ENCODE measurements around the gene RAD51B. TPM values are rescaled to one million over a fixed set of nuclear protein-coding genes. Genes with fewer than 3 reads are reported as not detected.

The RAD51B gene
- total and polyA plus RNA-seq, 9 of the 15 experiments (the other 6 are each of a cell fraction or from before 2014, with no cell fraction given): 8.5 to 17.3 (median 11.3) TPM

DNA sequence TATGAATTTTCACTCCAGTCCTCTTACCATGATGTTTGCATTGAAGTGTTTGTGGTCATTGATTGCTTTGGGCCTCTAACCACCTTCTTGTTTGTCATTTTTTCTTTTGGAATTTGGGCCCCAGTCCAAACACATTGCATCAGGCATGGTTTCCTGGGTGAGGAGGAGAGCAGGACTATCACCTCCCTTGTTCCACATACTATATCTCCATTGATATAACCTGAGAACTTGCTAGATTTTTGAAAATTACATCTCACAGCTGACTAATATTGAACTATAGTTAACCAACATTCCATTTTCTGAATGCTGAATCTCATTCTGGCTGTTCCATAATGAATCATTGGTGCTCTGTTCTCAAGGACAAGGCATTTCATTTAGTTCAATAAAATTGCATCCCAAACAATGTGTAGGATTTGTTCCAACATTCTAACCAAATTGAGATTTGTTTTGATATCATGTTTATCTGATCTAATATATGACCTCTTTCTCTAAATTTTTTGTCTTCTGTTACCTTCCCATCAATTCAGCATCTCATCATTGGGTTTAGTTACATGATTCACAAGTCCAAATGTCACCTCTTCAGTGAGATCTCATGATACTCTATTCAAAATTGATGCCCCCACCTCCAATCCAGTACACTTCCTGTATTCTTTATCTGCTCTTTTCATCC, 644.3 kb downstream of the RAD51B start (continued):
- TF ChIP-seq, protein P1, sequence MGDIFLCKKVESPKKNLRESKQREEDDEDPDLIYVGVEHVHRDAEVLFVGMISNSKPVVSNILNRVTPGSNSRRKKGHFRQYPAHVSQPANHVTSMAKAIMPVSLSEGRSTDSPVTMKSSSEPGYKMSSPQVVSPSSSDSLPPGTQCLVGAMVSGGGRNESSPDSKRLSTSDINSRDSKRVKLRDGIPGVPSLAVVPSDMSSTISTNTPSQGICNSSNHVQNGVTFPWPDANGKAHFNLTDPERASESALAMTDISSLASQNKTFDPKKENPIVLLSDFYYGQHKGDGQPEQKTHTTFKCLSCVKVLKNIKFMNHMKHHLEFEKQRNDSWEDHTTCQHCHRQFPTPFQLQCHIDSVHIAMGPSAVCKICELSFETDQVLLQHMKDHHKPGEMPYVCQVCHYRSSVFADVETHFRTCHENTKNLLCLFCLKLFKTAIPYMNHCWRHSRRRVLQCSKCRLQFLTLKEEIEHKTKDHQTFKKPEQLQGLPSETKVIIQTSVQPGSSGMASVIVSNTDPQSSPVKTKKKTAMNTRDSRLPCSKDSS (IDR thresholded peaks at IDR 0.05; ENCODE audit: low read depth, partially characterized antibody): no peak
- TF ChIP-seq, protein P2, sequence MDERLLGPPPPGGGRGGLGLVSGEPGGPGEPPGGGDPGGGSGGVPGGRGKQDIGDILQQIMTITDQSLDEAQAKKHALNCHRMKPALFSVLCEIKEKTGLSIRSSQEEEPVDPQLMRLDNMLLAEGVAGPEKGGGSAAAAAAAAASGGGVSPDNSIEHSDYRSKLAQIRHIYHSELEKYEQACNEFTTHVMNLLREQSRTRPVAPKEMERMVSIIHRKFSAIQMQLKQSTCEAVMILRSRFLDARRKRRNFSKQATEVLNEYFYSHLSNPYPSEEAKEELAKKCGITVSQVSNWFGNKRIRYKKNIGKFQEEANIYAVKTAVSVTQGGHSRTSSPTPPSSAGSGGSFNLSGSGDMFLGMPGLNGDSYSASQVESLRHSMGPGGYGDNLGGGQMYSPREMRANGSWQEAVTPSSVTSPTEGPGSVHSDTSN (CRISPR knock-in tag; IDR thresholded peaks at IDR 0.05; ENCODE audit: low read depth): no peak
- TF ChIP-seq, protein P2 (tag; conservative IDR thresholded peaks at IDR 0.05; ENCODE audit: low read depth): no peak
- TF ChIP-seq RBM25 (IDR thresholded peaks at IDR 0.05; ENCODE audit: low read depth, low read length, severe bottlenecking): peak; percentile 30

DNA sequence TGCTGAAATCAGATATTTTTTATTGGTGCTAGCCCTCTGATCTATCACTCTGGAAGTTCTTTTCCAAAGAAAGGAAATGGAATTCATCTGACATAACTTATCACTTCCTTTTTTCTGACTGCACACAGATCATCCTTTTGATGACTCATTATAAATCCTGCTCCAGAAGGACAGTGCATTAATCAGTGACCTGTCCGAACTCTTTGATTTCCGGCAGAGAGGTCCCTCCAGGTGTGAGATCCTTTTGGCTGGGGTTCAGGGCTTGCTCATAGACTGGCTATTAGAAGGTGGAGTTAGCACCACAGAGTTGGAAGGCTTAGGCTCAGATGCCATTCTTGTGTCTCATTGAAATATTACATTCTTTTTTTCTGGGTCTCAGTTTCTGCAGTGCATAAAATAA, 645.1 kb downstream of the RAD51B start:
- DNase-seq (ENCODE audit: extremely low read depth in 1 of 4, low spot score in 3 of 4): no peak
- in situ Hi-C loops (cut with MboI): no loop called here
- TF ChIP-seq SPI1 (IDR thresholded peaks at IDR 0.05; ENCODE audit: borderline replicate concordance, low read depth, low read length) (peak; percentile 51; the same call in 1 of the 2 replicates), NR4A1 (CRISPR knock-in tag; IDR thresholded peaks at IDR 0.05) (no peak), NR4A1 (tag; IDR thresholded peaks at IDR 0.05) (no peak), C11orf30 (IDR thresholded peaks at IDR 0.05; ENCODE audit: low read depth) (peak; percentile 61; the same call in 1 of the 2 replicates), FOSL1 (tag; conservative IDR thresholded peaks at IDR 0.05) (peak; percentile 66), MEIS2 (IDR thresholded peaks at IDR 0.05; ENCODE audit: partially characterized antibody) (peak; percentile 47), ZNF316 (IDR thresholded peaks at IDR 0.05) (peak; percentile 16; the same call in 1 of the 2 replicates)
- TF ChIP-seq, protein P3, sequence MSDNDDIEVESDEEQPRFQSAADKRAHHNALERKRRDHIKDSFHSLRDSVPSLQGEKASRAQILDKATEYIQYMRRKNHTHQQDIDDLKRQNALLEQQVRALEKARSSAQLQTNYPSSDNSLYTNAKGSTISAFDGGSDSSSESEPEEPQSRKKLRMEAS (CRISPR knock-in tag; IDR thresholded peaks at IDR 0.05): no peak
- TF ChIP-seq, protein P4, sequence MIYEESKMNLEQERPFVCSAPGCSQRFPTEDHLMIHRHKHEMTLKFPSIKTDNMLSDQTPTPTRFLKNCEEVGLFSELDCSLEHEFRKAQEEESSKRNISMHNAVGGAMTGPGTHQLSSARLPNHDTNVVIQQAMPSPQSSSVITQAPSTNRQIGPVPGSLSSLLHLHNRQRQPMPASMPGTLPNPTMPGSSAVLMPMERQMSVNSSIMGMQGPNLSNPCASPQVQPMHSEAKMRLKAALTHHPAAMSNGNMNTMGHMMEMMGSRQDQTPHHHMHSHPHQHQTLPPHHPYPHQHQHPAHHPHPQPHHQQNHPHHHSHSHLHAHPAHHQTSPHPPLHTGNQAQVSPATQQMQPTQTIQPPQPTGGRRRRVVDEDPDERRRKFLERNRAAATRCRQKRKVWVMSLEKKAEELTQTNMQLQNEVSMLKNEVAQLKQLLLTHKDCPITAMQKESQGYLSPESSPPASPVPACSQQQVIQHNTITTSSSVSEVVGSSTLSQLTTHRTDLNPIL (CRISPR knock-in tag; IDR thresholded peaks at IDR 0.05): no peak

More for the DNA sequence above, 645.1 kb downstream of the RAD51B start:
- ChIA-PET POLR2A (no interaction called here), CTCF (ENCODE audit: low intra/inter-chr PET ratio) (no interaction called here)
- Histone ChIP-seq H3K9me3 (replicated peaks; ENCODE audit: control insufficient read depth, insufficient read depth, low read depth, low read length) (no peaks in the 10 kb centered on the region), H3K27me3 (ENCODE audit: control insufficient read depth in 2 of 2, insufficient read depth in 2 of 2, low read length in 2 of 2) (no peaks in the 10 kb centered on the region), H2AFZ (ENCODE audit: low read depth, low read length) (no peak overlapping the region), H3K79me2 (ENCODE audit: control insufficient read depth, insufficient read depth, low read length) (no peaks in the 10 kb centered on the region), H3K4me2 (ENCODE audit: insufficient read depth, low read length) (no peak overlapping the region), H3K27ac (ENCODE audit: extremely low read depth, low read depth, low read length) (no peak overlapping the region), H4K20me1 (replicated peaks; ENCODE audit: control insufficient read depth, insufficient read depth, low read length) (no peaks in the 10 kb centered on the region), H3K36me3 (ENCODE audit: control insufficient read depth, insufficient read depth, low read length) (no peaks in the 10 kb centered on the region), H3K9me1 (ENCODE audit: control insufficient read depth, insufficient read depth, low read length) (no peaks in the 10 kb centered on the region), H3K4me3 (no peak overlapping the region), H3K4me1 (replicated peaks in 1 of 2; ENCODE audit: control insufficient read depth in 2 of 2, insufficient read depth in 2 of 2, low read length in 2 of 2) (no peaks in the 10 kb centered on the region; a peak in 2 of 5 replicates), H3K9ac (ENCODE audit: insufficient read depth in 1 of 2, low read depth in 2 of 2, low read length in 2 of 2) (no peak overlapping the region)
- 48% methylated on average over 2 of the region's 2 CpGs for WGBS (ENCODE audit: insufficient coverage, low coverage, missing lambda C conversion rate)
- no TSS peak for BruUV-seq (replicated peaks)
- no peak for FAIRE-seq
- ATAC-seq: no peak
- intact Hi-C loops (cut with micrococcal nuclease): no loop called here

Data from K562 (cell line).